Endothelial cell of umbilical vein (primary cell): ENCODE data around the gene RAD23B. TPM values are rescaled to one million over a fixed set of nuclear protein-coding genes. Genes with fewer than 3 reads are reported as not detected.

Experiments
- BruUV-seq: library from RNA; stranded (reverse); fragments of 400-500 nt; replicated peaks from 2 replicates; lab custom pipeline; 2021; lab: Mats Ljungman, UMichigan
- CTCF ChIA-PET: fragments of 300-600, 350-600 bp; sonication (Branson Sonifier 250); formaldehyde crosslinking; loops from one replicate; lab custom pipeline; 2021; ENCODE audit warnings: antibody characterized with exemption, inconsistent platforms; lab: Charles Lee
- POLR2A ChIA-PET: fragments of 300-600, 350-600 bp; sonication (Branson Sonifier 250); formaldehyde crosslinking; loops from one replicate; lab custom pipeline; 2021; ENCODE audit warnings: antibody characterized with exemption, inconsistent platforms; lab: Charles Lee
- DNase-seq: peaks from one replicate; pipeline ENCODE4 v3.0.0-alpha.2; 2011; ENCODE audit warnings: low read depth, low spot score
- FAIRE-seq: peaks from 2 replicates; lab custom pipeline; 2011; peaks lifted over from hg19 to GRCh38; lab: Jason Lieb, UNC
- H2AFZ ChIP-seq: 2 replicates; pipeline ENCODE4 v1.6.0; 2012; ENCODE audit warnings: low read depth, low read length, control low read depth, inconsistent platforms
- H3K27ac ChIP-seq: 2 replicates; pipeline ENCODE4 v1.5.1; 2011; ENCODE audit warnings: low read depth, mild to moderate bottlenecking, control low read depth, low read length, moderate library complexity; ENCODE audit not compliant: insufficient read depth
- H3K27me3 ChIP-seq, 2 experiments: 2 replicates each; pipeline versions ENCODE4 v1.6.0 to v1.6.1; 2011; ENCODE audit warnings: low read length in 2 of 2, mixed read lengths in 1 of 2; ENCODE audit not compliant: control insufficient read depth in 2 of 2, insufficient read depth in 2 of 2
- H3K36me3 ChIP-seq, 2 experiments: 2 replicates in 1 of 2; 3 replicates in 1 of 2; pipeline ENCODE4 v1.5.1; 2011; ENCODE audit warnings: low read length in 2 of 2, mild to moderate bottlenecking in 1 of 2, moderate library complexity in 1 of 2; ENCODE audit not compliant: control insufficient read depth in 2 of 2, insufficient read depth in 2 of 2; ENCODE audit errors: extremely low read depth in 1 of 2
- H3K4me1 ChIP-seq: 3 replicates; pipeline ENCODE4 v1.5.1; 2011; ENCODE audit warnings: mild to moderate bottlenecking, low read length; ENCODE audit not compliant: control insufficient read depth, insufficient read depth; ENCODE audit errors: extremely low read depth
- H3K4me2 ChIP-seq: 2 replicates; pipeline ENCODE4 v1.6.1; 2011; ENCODE audit warnings: low read length, control low read depth, mixed read lengths; ENCODE audit not compliant: insufficient read depth
- H3K4me3 ChIP-seq, 3 experiments: fragments of 200-600 bp in 1 of 3; sonication (generic), shearing (Covaris generic) in 1 of 3; replicated peaks in 1 of 3; 2 replicates each; pipeline ENCODE4 v1.5.1; 2011 to 2016; ENCODE audit warnings: control low read depth in 3 of 3, low read length in 3 of 3, mild to moderate bottlenecking in 2 of 3, inconsistent platforms in 1 of 3, low read depth in 1 of 3, moderate library complexity in 1 of 3; ENCODE audit not compliant: insufficient read depth in 1 of 3
- H3K79me2 ChIP-seq: 2 replicates; pipeline ENCODE4 v1.6.0; 2012; ENCODE audit warnings: low read length, inconsistent platforms; ENCODE audit not compliant: control insufficient read depth, insufficient read depth
- H3K9ac ChIP-seq: replicated peaks from 2 replicates; pipeline ENCODE3; 2011; ENCODE audit warnings: low read length, control low read depth; ENCODE audit not compliant: insufficient read depth; ENCODE audit errors: extremely low read depth
- H3K9me1 ChIP-seq: replicated peaks from 3 replicates; pipeline ENCODE4 v1.6.0; 2011; ENCODE audit warnings: mild to moderate bottlenecking, low read length; ENCODE audit not compliant: control insufficient read depth, insufficient read depth; ENCODE audit errors: extremely low read depth
- H3K9me3 ChIP-seq: replicated peaks from 2 replicates; pipeline ENCODE4 v1.5.1; 2012; ENCODE audit warnings: low read length, inconsistent platforms; ENCODE audit not compliant: control insufficient read depth, insufficient read depth
- H4K20me1 ChIP-seq: replicated peaks from 2 replicates; pipeline ENCODE3; 2011; ENCODE audit warnings: mild to moderate bottlenecking, low read length; ENCODE audit not compliant: control insufficient read depth, insufficient read depth; ENCODE audit errors: extremely low read depth
- CTCF ChIP-seq, 2 donors: IDR thresholded peaks; 1 replicate in 1 of 2; 2 replicates in 1 of 2; pipeline ENCODE4 v1.5.1; 2011; ENCODE audit warnings: low read length in 2 of 2, mild to moderate bottlenecking in 2 of 2, moderate library complexity in 2 of 2, control low read depth in 1 of 2, inconsistent platforms in 1 of 2, low read depth in 1 of 2; ENCODE audit not compliant: insufficient read depth in 1 of 2; ENCODE audit errors: extremely low read depth in 1 of 2
- EZH2 ChIP-seq: IDR thresholded peaks from 2 replicates; pipeline ENCODE4 v1.6.1; 2012; ENCODE audit warnings: borderline replicate concordance, low read depth, mild to moderate bottlenecking, moderate library complexity, low read length, inconsistent platforms; ENCODE audit not compliant: severe bottlenecking
- FOS ChIP-seq: IDR thresholded peaks from 2 replicates; pipeline ENCODE4 v1.6.1; 2011; ENCODE audit warnings: mild to moderate bottlenecking, low read length, moderate library complexity, borderline replicate concordance; ENCODE audit not compliant: insufficient read depth
- GATA2 ChIP-seq: IDR thresholded peaks from 2 replicates; pipeline ENCODE4 v1.7.0; 2011; ENCODE audit warnings: low read depth, mild to moderate bottlenecking, moderate library complexity, mixed read lengths, low read length; ENCODE audit not compliant: insufficient read length, insufficient read depth
- JUN ChIP-seq: IDR thresholded peaks from 2 replicates; pipeline ENCODE4 v1.6.1; 2011; ENCODE audit warnings: borderline replicate concordance, low read depth; ENCODE audit not compliant: insufficient read length, insufficient read depth
- MAX ChIP-seq: IDR thresholded peaks from 2 replicates; pipeline ENCODE4 v1.6.1; 2011; ENCODE audit not compliant: insufficient read depth, insufficient read length
- MYC ChIP-seq: IDR thresholded peaks from one replicate; pipeline ENCODE4 v1.6.1; 2011; ENCODE audit warnings: mild to moderate bottlenecking, low read depth, low read length
- POLR2A ChIP-seq: IDR thresholded peaks from 2 replicates; pipeline ENCODE4 v1.6.1; 2012; ENCODE audit warnings: low read depth, mild to moderate bottlenecking, control low read depth, low read length
- POLR2AphosphoS5 ChIP-seq: IDR thresholded peaks from 2 replicates; pipeline ENCODE4 v1.6.1; 2012; ENCODE audit warnings: low read depth, mild to moderate bottlenecking, control low read depth, low read length, moderate library complexity; ENCODE audit not compliant: insufficient read depth
- dilution Hi-C: fragments of 300-500 bp; cut with MboI; formaldehyde crosslinking; loops from one replicate; pipeline ENCODE4 v1.15.0; 2019; ENCODE audit warnings: low sequenced_read_pairs; ENCODE audit not compliant: extremely low pct_ligation_motif_present
- intact Hi-C: fragments of 100-400 bp; cut with micrococcal nuclease; formaldehyde crosslinking; loops from one replicate; pipeline ENCODE4 v1.10.0; 2022
- polyA plus RNA-seq, 4 experiments: library from polyadenylated mRNA; depleted of rRNA in 3 of 4; stranded (reverse) in 3 of 4; unstranded in 1 of 4; fragments of >200 nt; gene quantifications; 2 replicates each; pipeline versions ENCODE4 v1.2.1 to v1.2.3, GENCODE V29; 2011 to 2012; ENCODE audit warnings: missing spikeins in 1 of 4
- total RNA-seq: library from RNA; stranded (reverse); gene quantifications from 2 replicates; pipeline ENCODE4 v1.2.3, GENCODE V29; 2021

The RAD23B gene
- total and polyA plus RNA-seq, 2 donors (not counting 3 experiments of a cell fraction or from before 2014, with no cell fraction given) = 63.8 to 100 TPM

GRCh38 chr9:107285286-107285685, 2.2 kb downstream of the RAD23B start:
- no peak for TF ChIP-seq GATA2
- CTCF ChIA-PET = interaction anchor here (1.1 kb wide), 3 partner anchors 12 to 15 kb away, joined by 3 to 6 read pairs (median 4); no protein-coding TSS in a partner anchor
- Histone ChIP-seq H3K4me2 (peak overlapping the region; percentile 98), H3K4me1 (peaks cover 14% of the 10 kb centered on the region), H3K9ac (peak overlapping the region; percentile 88), H3K9me3 (no peaks in the 10 kb centered on the region), H2AFZ (no peak overlapping the region), H3K9me1 (no peaks in the 10 kb centered on the region), H3K27me3 (no peaks in the 10 kb centered on the region), H4K20me1 (peaks cover 21% of the 10 kb centered on the region), H3K36me3 (no peaks in the 10 kb centered on the region), H3K4me3 (peak overlapping the region; percentile 54 to 93 (median 92)), H3K79me2 (peaks cover 71% of the 10 kb centered on the region), H3K27ac (no peak overlapping the region)
- dilution Hi-C loops = no loop called here
- intact Hi-C loops = loop anchor here (2.0 to 10.0 kb wide), 3 partner anchors 322 to 1820 kb away; no protein-coding TSS in a partner anchor
- DNase-seq (peak; percentile 34), FAIRE-seq (no peak)
- BruUV-seq = no TSS peak
- POLR2A ChIA-PET = no interaction called here

- TF ChIP-seq MAX (no peak), FOS (no peak), EZH2 (no peak), POLR2A (no peak), JUN (no peak), POLR2AphosphoS5 (no peak), CTCF (IDR thresholded peaks at IDR 0.05; ENCODE audit: extremely low read depth in 1 of 2, insufficient read depth in 1 of 2, low read depth in 1 of 2, low read length in 2 of 2) (no peak), GATA2 (no peak), MYC (no peak)
- Histone ChIP-seq H3K36me3 (no peaks in the 10 kb centered on the region), H2AFZ (no peak overlapping the region), H3K4me2 (peak overlapping the region; percentile 98), H3K27me3 (no peaks in the 10 kb centered on the region), H3K4me1 (peaks cover 14% of the 10 kb centered on the region), H3K9ac (no peak overlapping the region), H3K4me3 (peak overlapping the region in 1 of 3 experiments; percentile 92), H3K27ac (no peak overlapping the region), H4K20me1 (peaks cover 25% of the 10 kb centered on the region), H3K79me2 (peaks cover 79% of the 10 kb centered on the region), H3K9me1 (no peaks in the 10 kb centered on the region), H3K9me3 (no peaks in the 10 kb centered on the region)
- DNase-seq (peak; percentile 24), FAIRE-seq (no peak)
- intact Hi-C loops = loop anchor here (1.0 to 10.0 kb wide), 3 partner anchors 13 to 1819 kb away; no protein-coding TSS in a partner anchor
- CTCF ChIA-PET = interaction anchor here (0.9 to 1.1 kb wide), 4 partner anchors 11 to 55 kb away, joined by 3 to 6 read pairs (median 4); no protein-coding TSS in a partner anchor
- BruUV-seq = no TSS peak
- dilution Hi-C loops = no loop called here
- POLR2A ChIA-PET = no interaction called here
Measured at GRCh38 chr9:107286057-107286456, 3.0 kb downstream of the RAD23B start.
